Astrocyte of the hippocampus (primary cell): ENCODE results near the gene EHD4.

ENCODE experiments used
- DNase-seq: peaks from one replicate; pipeline ENCODE4 v3.0.0; 2011; ENCODE audit warnings: low read depth, low spot score

EHD4 gene

GRCh38 chr15:41919954-41920538 lies 52.3 kb downstream of the EHD4 start:
- peak; percentile 58 for DNase-seq

GRCh38 chr15:41919201-41919820 lies 53.0 kb downstream of the EHD4 start:
- DNase-seq: no peak

- DNase-seq: no peak
These were observed 53.7 kb downstream of the EHD4 start for GRCh38 chr15:41918506-41919126.

- DNase-seq: peak; percentile 64
These were observed 54.5 kb downstream of the EHD4 start for GRCh38 chr15:41917767-41918430.

- DNase-seq: no peak
These were observed 56.9 kb downstream of the EHD4 start for GRCh38 chr15:41915255-41915994.

- DNase-seq: no peak
These were observed 57.9 kb downstream of the EHD4 start for GRCh38 chr15:41914411-41914810.

- no peak for DNase-seq
These were observed 59.1 kb downstream of the EHD4 start for GRCh38 chr15:41913256-41913655.

- DNase-seq: no peak
These were observed 60.5 kb downstream of the EHD4 start for GRCh38 chr15:41911691-41912345.

GRCh38 chr15:41908736-41909461 lies 63.5 kb downstream of the EHD4 start:
- DNase-seq: no peak

- DNase-seq: no peak
These were observed 65.2 kb downstream of the EHD4 start for GRCh38 chr15:41907141-41907540.

- no peak for DNase-seq
These were observed 65.7 kb downstream of the EHD4 start for GRCh38 chr15:41906608-41907007.

GRCh38 chr15:41905036-41905793 lies 67.1 kb downstream of the EHD4 start:
- no peak for DNase-seq

GRCh38 chr15:41904541-41905005 lies 67.8 kb downstream of the EHD4 start:
- peak; percentile 82 for DNase-seq

GRCh38 chr15:41903782-41904181 lies 68.6 kb downstream of the EHD4 start:
- DNase-seq: no peak

GRCh38 chr15:41901431-41901830 lies 70.9 kb downstream of the EHD4 start:
- DNase-seq: no peak

- no peak for DNase-seq
These were observed 71.6 kb downstream of the EHD4 start for GRCh38 chr15:41900526-41901380.

GRCh38 chr15:41899854-41900442 lies 72.4 kb downstream of the EHD4 start:
- DNase-seq: no peak

GRCh38 chr15:41897363-41897799 lies 75.0 kb downstream of the EHD4 start:
- DNase-seq: no peak

GRCh38 chr15:41896566-41896965 lies 75.8 kb downstream of the EHD4 start:
- no peak for DNase-seq
